K562 (cell line): ENCODE data around the gene CDADC1. TPM values are rescaled to one million over a fixed set of nuclear protein-coding genes. Genes with fewer than 3 reads are reported as not detected.

ENCODE experiments used
- ATAC-seq: fragments of 200-7000 bp; cut with Tn5 transposase; 3 replicates; pipeline ENCODE4 v1.9.1; 2020; ENCODE audit warnings: moderate library complexity
- BruUV-seq: library from RNA; stranded (reverse); fragments of 400-500 nt; replicated peaks from 2 replicates; lab custom pipeline; 2021; lab: Mats Ljungman, UMichigan
- CTCF ChIA-PET: fragments of 300-600 bp; formaldehyde crosslinking; extraction: SDS; loops from one replicate; lab custom pipeline; 2021; ENCODE audit warnings: low intra/inter-chr PET ratio; lab: Yijun Ruan, JAX
- POLR2A ChIA-PET: fragments of 300-600, 350-650 bp; sonication (Branson Sonifier 250); formaldehyde crosslinking; extraction: SDS; loops from one replicate; lab custom pipeline; 2021; ENCODE audit warnings: antibody characterized with exemption, inconsistent platforms; lab: Yijun Ruan, JAX
- DNase-seq, 4 experiments: peaks; one replicate each; pipeline versions ENCODE4 v3.0.0 to v3.0.0-alpha.2; 2011 to 2018; ENCODE audit warnings: low spot score in 3 of 4, mixed read lengths in 3 of 4; ENCODE audit errors: extremely low read depth in 1 of 4
- FAIRE-seq: peaks from 2 replicates; lab custom pipeline; 2011; peaks lifted over from hg19 to GRCh38; lab: Jason Lieb, UNC
- H2AFZ ChIP-seq: 2 replicates; pipeline ENCODE4 v1.6.0; 2011; ENCODE audit warnings: low read depth, low read length, control low read depth, inconsistent platforms
- H3K27ac ChIP-seq: fragments of 200-600 bp; 3 replicates; pipeline ENCODE4 v1.8.0; 2011; ENCODE audit warnings: low read depth, mild to moderate bottlenecking, control low read depth, inconsistent platforms, low read length, moderate library complexity, mixed read lengths; ENCODE audit errors: extremely low read depth
- H3K27me3 ChIP-seq, 2 experiments: fragments of 300-600 bp in 1 of 2; 2 replicates in 1 of 2; 3 replicates in 1 of 2; pipeline versions ENCODE4 v1.6.0 to v1.8.0; 2011; ENCODE audit warnings: inconsistent platforms in 2 of 2, low read length in 2 of 2, mild to moderate bottlenecking in 1 of 2, mixed read lengths in 1 of 2, moderate library complexity in 1 of 2; ENCODE audit not compliant: control insufficient read depth in 2 of 2, insufficient read depth in 2 of 2
- H3K36me3 ChIP-seq: fragments of 300-600 bp; 3 replicates; pipeline ENCODE4 v1.8.0; 2011; ENCODE audit warnings: mild to moderate bottlenecking, low read length, inconsistent platforms; ENCODE audit not compliant: control insufficient read depth, insufficient read depth
- H3K4me1 ChIP-seq, 2 experiments: fragments of 200-600 bp in 1 of 2; replicated peaks in 1 of 2; 2 replicates in 1 of 2; 3 replicates in 1 of 2; pipeline versions ENCODE4 v1.5.1 to v1.8.0; 2011; ENCODE audit warnings: inconsistent platforms in 2 of 2, low read length in 2 of 2, mild to moderate bottlenecking in 1 of 2, mixed read lengths in 1 of 2, moderate library complexity in 1 of 2; ENCODE audit not compliant: control insufficient read depth in 2 of 2, insufficient read depth in 2 of 2
- H3K4me2 ChIP-seq: 2 replicates; pipeline ENCODE4 v1.6.1; 2011; ENCODE audit warnings: low read length, control low read depth, inconsistent platforms, mixed read lengths; ENCODE audit not compliant: insufficient read depth
- H3K4me3 ChIP-seq: fragments of 200-600 bp; sonication (generic), shearing (Covaris generic); 2 replicates; pipeline ENCODE4 v1.5.1; 2016; ENCODE audit warnings: control low read depth, inconsistent platforms
- H3K79me2 ChIP-seq: fragments of 200-600 bp; 3 replicates; pipeline ENCODE4 v1.8.0; 2011; ENCODE audit warnings: low read length, inconsistent platforms; ENCODE audit not compliant: control insufficient read depth, insufficient read depth
- H3K9ac ChIP-seq, 2 experiments: 2 replicates each; pipeline versions ENCODE4 v1.6.0 to v1.6.1; 2011; ENCODE audit warnings: low read depth in 2 of 2, low read length in 2 of 2, control low read depth in 1 of 2, inconsistent platforms in 1 of 2, mild to moderate bottlenecking in 1 of 2, mixed read lengths in 1 of 2; ENCODE audit not compliant: insufficient read depth in 1 of 2
- H3K9me1 ChIP-seq: one replicate; pipeline ENCODE4 v1.6.0; 2011; ENCODE audit warnings: inconsistent platforms, mild to moderate bottlenecking, low read length, moderate library complexity; ENCODE audit not compliant: control insufficient read depth, insufficient read depth
- H3K9me3 ChIP-seq: replicated peaks from 2 replicates; pipeline ENCODE4 v1.5.1; 2011; ENCODE audit warnings: low read depth, low read length, inconsistent platforms; ENCODE audit not compliant: control insufficient read depth, insufficient read depth
- H4K20me1 ChIP-seq: replicated peaks from 2 replicates; pipeline ENCODE4 v1.6.1; 2011; ENCODE audit warnings: low read length, inconsistent platforms, mixed read lengths; ENCODE audit not compliant: control insufficient read depth, insufficient read depth
- ARID3A ChIP-seq: IDR thresholded peaks from 2 replicates; pipeline ENCODE4 v1.6.1; 2012; ENCODE audit warnings: low read depth, low read length, improper control_type of control experiment, borderline replicate concordance
- ELF4 ChIP-seq: fragments of 450-650 bp; formaldehyde crosslinking; IDR thresholded peaks from 2 replicates; pipeline ENCODE4 v1.4.0; 2022; ENCODE audit warnings: missing genetic modification characterization
- GABPA ChIP-seq: fragments of 200-800 bp; sonication (Bioruptor generic); conservative IDR thresholded peaks from 2 replicates; pipeline ENCODE4 v1.6.1; 2016; ENCODE audit warnings: low read depth, missing genetic modification characterization, missing compliant biosample characterization
- KDM5B ChIP-seq: fragments of 200-600 bp; sonication (generic); IDR thresholded peaks from 2 replicates; pipeline ENCODE4 v1.6.1; 2012; ENCODE audit warnings: low read depth, mild to moderate bottlenecking, moderate library complexity, low read length, control low read depth, inconsistent platforms; ENCODE audit not compliant: insufficient replicate concordance
- PTRF ChIP-seq: fragments of 450-650 bp; IDR thresholded peaks from 2 replicates; pipeline ENCODE4 v1.6.1; 2016; ENCODE audit warnings: mild to moderate bottlenecking, missing genetic modification characterization, missing compliant biosample characterization
- SMAD3 ChIP-seq: fragments of 450-650 bp; formaldehyde crosslinking; conservative IDR thresholded peaks from 2 replicates; pipeline ENCODE4 v1.4.0; 2020; ENCODE audit warnings: mild to moderate bottlenecking
- SRSF3 ChIP-seq: fragments of 200-400 bp; formaldehyde crosslinking; IDR thresholded peaks from 2 replicates; pipeline ENCODE4 v1.6.1; 2016; ENCODE audit warnings: mild to moderate bottlenecking, low read length, moderate library complexity; ENCODE audit not compliant: insufficient read depth
- SRSF7 ChIP-seq: fragments of 200-400 bp; formaldehyde crosslinking; optimal IDR thresholded peaks from 2 replicates; pipeline ENCODE3; 2017; ENCODE audit warnings: mild to moderate bottlenecking, low read depth, low read length
- TAF1 ChIP-seq: IDR thresholded peaks from 2 replicates; pipeline ENCODE4 v1.6.1; 2011; ENCODE audit warnings: mild to moderate bottlenecking, low read length, moderate library complexity; ENCODE audit not compliant: insufficient read depth, control insufficient read depth, severe bottlenecking; ENCODE audit errors: extremely low read depth
- TARDBP ChIP-seq: fragments of 450-650 bp; IDR thresholded peaks from 2 replicates; pipeline ENCODE4 v1.6.1; 2016
- ZNF311 ChIP-seq: fragments of 250-450 bp; sonication (Bioruptor Pico); IDR thresholded peaks from 2 replicates; pipeline ENCODE4 v1.4.0; 2020; ENCODE audit warnings: mild to moderate bottlenecking, moderate library complexity
- WGBS: fragments of 100-300 bp; shearing (Covaris generic); methylation state at CpG from one replicate; pipeline ENCODE4 v1.1.6; 2016; ENCODE audit warnings: low coverage, mixed read lengths; ENCODE audit not compliant: insufficient coverage; ENCODE audit errors: missing lambda C conversion rate; 5-methylcytosine and 5-hydroxymethylcytosine counted together
- in situ Hi-C: fragments of 300-500 bp; cut with MboI; formaldehyde crosslinking; loops from 4 replicates; pipeline ENCODE4 v1.15.0; 2018; ENCODE audit warnings: inconsistent platforms, mixed read lengths
- intact Hi-C: fragments of 100-400 bp; cut with micrococcal nuclease; formaldehyde crosslinking; loops from 2 replicates; pipeline ENCODE4 v1.14.2; 2022
- polyA plus RNA-seq, 8 experiments: library from polyadenylated mRNA; depleted of rRNA in 4 of 8; stranded (reverse) in 5 of 8; unstranded in 3 of 8; fragments of >200 nt; fragmentation: Nextera tagmentation in 2 of 8; fragmentation: Illumina TruSeq in 1 of 8; extraction: Ambion mirVana in 2 of 8; extraction: Trizol in 1 of 8; gene quantifications; 2 replicates each; pipeline versions ENCODE4 v1.2.1 to v1.2.3, GENCODE V29; 2011 to 2014; ENCODE audit warnings: inconsistent platforms in 1 of 8, missing spikeins in 1 of 8
- total RNA-seq, 7 experiments: library from RNA; depleted of rRNA in 6 of 7; stranded (reverse); fragments of >200 nt in 6 of 7; fragmentation: Illumina TruSeq in 2 of 7; extraction: Trizol in 2 of 7; gene quantifications; 2 replicates each; pipeline versions ENCODE4 v1.2.1 to v1.2.3, GENCODE V29; 2011 to 2021; ENCODE audit warnings: low replicate concordance in 1 of 7

The CDADC1 gene
- total and polyA plus RNA-seq, 9 of the 15 experiments (the other 6 are each of a cell fraction or from before 2014, with no cell fraction given): 4.1 to 11.8 (median 6.3) TPM

- no peak overlapping the region for H3K27ac ChIP-seq
- H3K9me1 ChIP-seq: no peaks in the 10 kb centered on the region
- H3K36me3 ChIP-seq: no peaks in the 10 kb centered on the region; the same call in 2 of the 3 replicates
- 68% methylated on average over 3 of the region's 3 CpGs for WGBS
- no peaks in the 10 kb centered on the region for H3K27me3 ChIP-seq
- POLR2A ChIA-PET: interaction anchor here (0.9 to 1.0 kb wide), 2 partner anchors 11 to 25 kb away, joined by 3 to 5 read pairs; no protein-coding TSS in a partner anchor
- no peak for FAIRE-seq
- TF ChIP-seq TARDBP (no peak), ELF4 (CRISPR knock-in tag) (no peak)
- TF ChIP-seq, all 486 proteins: peak for 0
- no peak overlapping the region for H3K9ac ChIP-seq
- CTCF ChIA-PET: no interaction called here
- no peak for DNase-seq
- ATAC-seq: no peak
- no TSS peak for BruUV-seq
- H3K4me3 ChIP-seq: no peak overlapping the region
- peaks cover 6 to 19% of the 10 kb centered on the region in 2 experiments; a peak in 4 of 5 replicates for H3K4me1 ChIP-seq
- H3K9me3 ChIP-seq: no peaks in the 10 kb centered on the region
- H4K20me1 ChIP-seq: no peaks in the 10 kb centered on the region
- in situ Hi-C loops (no loop called here), intact Hi-C loops (no loop called here)
- H3K79me2 ChIP-seq: no peaks in the 10 kb centered on the region
- no peak overlapping the region for H3K4me2 ChIP-seq
- no peak overlapping the region for H2AFZ ChIP-seq
Measured at GRCh38 chr13:49310251-49310650, 62.5 kb downstream of the CDADC1 start.

DNA sequence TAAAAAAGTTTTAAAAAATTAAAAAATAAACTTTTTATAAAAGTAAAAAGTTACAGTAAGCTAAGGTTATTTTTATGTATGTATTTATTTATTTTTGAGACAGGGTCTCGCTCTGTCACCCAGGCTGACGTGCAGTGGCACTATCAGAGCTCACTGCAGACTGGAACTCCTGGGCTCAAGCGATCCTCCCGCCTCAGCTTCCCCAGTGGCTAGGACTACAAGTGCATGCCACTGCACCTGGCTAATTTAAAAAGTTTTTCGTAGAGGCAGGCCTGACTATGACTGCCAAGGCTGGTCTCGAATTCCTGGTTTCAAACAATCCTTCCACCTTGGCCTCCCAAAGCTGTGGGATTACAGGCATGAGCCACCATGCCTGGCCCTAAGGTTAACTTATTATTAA lies 64.1 kb downstream of the CDADC1 start:
- Histone ChIP-seq H4K20me1 (no peaks in the 10 kb centered on the region), H3K27ac (no peak overlapping the region), H3K9me3 (no peaks in the 10 kb centered on the region), H2AFZ (no peak overlapping the region), H3K4me2 (no peak overlapping the region), H3K4me1 (peaks cover 2 to 29% of the 10 kb centered on the region in 2 experiments), H3K36me3 (no peaks in the 10 kb centered on the region; the same call in 2 of the 3 replicates), H3K79me2 (no peaks in the 10 kb centered on the region), H3K9ac (no peak overlapping the region), H3K9me1 (no peaks in the 10 kb centered on the region), H3K27me3 (no peaks in the 10 kb centered on the region), H3K4me3 (no peak overlapping the region)
- no peak for DNase-seq
- ChIA-PET CTCF (no interaction called here), POLR2A (interaction anchor here (0.6 kb wide), 1 partner anchor 10 kb away, joined by 3 read pairs; no protein-coding TSS in a partner anchor)
- WGBS: 78% methylated on average over 4 of the region's 6 CpGs
- intact Hi-C loops: no loop called here
- no peak for FAIRE-seq
- ATAC-seq: no peak
- TF ChIP-seq SRSF7: no peak
- no peak for TF ChIP-seq SRSF3
- no peak for TF ChIP-seq KDM5B
- TF ChIP-seq ARID3A: no peak
- no peak for TF ChIP-seq TAF1
- no peak for TF ChIP-seq ZNF311 (CRISPR knock-in tag)
- TF ChIP-seq PTRF (tag): no peak
- no peak for TF ChIP-seq GABPA (tag)
- no peak for TF ChIP-seq SMAD3 (CRISPR knock-in tag)
- in situ Hi-C loops: no loop called here
- BruUV-seq: no TSS peak
